HG02870 (cell line): Measurements from ENCODE around the gene ASMT.
"Not testable (repeated sequence)": the region's sequence is repeated elsewhere in the genome, so short reads cannot be mapped to it uniquely, and the experiment has no call there.

ENCODE experiments used
- ATAC-seq: cut with Tn5 transposase; IDR thresholded peaks from one replicate; pipeline ENCODE4 v1.9.1; 2021; ENCODE audit warnings: mild to moderate bottlenecking, moderate library complexity; ENCODE audit not compliant: unreplicated experiment

Gene ASMT

GRCh38 chrX:1597345-1598020 lies 17.4 kb upstream of the ASMT start:
- no peak for ATAC-seq

GRCh38 chrX:1598021-1598875 lies 16.6 kb upstream of the ASMT start:
- ATAC-seq = no peak

DNA sequence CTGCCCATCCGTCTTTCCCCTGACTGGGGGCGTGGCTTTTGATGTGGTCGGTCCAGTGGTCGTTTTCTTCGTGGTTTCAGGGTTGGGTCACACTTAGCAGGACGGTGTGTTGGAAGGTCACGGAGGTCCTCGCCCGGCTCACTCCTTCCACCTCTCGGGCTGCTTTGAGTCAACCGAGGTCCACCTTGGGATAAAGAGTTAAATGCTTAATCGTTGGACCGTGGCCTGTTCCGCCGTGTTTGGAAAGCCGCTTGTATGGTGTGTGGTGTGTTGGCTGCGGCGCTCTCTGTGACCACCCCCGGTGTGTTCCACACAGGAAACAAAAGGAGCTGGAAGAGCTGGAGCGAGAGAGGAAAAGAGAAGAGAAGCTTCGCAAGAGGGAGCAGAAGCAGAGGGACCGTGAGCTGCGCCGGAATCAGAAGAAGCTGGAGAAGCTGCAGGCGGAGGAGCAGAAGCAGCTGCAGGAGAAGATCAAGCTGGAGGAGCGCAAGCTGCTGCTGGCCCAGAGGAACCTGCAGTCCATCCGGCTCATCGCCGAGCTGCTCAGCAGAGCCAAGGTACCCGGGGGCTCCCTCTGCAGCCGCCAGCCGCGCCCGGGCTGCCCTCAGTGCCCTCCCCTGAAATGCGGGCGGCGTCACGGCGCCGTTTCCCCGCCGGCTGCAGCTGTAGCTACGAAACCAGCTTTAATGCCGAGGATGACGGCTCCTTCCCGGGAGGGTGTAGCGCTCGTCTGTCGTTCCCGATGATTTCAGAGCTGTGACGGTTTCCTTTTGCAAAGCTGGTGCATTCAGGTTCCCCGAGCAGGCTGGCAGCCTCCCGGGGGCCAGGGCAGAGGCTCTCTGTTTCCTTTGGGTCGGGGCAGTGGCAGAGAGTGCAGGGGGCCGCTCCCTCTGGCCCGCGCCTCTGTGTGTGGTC lies 15.7 kb upstream of the ASMT start:
- no peak for ATAC-seq

DNA sequence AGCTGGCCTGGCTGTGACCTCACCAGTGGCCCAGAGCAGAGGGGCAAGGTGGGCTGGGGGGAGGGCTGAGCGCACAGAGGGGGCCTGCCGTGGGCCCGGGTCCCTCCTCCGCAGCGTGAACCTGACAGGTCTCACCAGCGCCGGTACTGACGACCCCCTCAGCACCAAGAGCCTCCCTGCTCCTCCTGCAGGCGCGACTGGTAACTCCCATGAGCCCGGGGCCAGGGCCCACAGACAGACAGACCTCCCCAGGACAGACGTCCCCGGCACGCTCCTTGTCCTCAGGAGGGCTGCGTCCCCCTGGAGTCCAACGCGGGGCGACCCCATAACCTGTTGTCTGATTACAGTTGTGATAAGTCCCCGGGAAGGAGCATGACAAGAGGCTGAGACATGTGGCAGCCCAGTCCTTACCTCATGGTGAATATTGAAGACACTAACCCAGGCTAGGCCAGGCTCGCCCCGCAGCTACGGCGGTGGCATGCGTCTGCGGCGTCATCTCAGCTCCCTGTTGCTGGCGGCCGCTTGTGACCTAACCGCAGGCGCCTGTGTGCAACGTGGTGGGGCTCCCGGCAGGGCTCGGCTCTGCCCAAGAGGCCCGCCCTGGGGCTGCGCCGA lies 15.0 kb upstream of the ASMT start:
- ATAC-seq = no peak

DNA sequence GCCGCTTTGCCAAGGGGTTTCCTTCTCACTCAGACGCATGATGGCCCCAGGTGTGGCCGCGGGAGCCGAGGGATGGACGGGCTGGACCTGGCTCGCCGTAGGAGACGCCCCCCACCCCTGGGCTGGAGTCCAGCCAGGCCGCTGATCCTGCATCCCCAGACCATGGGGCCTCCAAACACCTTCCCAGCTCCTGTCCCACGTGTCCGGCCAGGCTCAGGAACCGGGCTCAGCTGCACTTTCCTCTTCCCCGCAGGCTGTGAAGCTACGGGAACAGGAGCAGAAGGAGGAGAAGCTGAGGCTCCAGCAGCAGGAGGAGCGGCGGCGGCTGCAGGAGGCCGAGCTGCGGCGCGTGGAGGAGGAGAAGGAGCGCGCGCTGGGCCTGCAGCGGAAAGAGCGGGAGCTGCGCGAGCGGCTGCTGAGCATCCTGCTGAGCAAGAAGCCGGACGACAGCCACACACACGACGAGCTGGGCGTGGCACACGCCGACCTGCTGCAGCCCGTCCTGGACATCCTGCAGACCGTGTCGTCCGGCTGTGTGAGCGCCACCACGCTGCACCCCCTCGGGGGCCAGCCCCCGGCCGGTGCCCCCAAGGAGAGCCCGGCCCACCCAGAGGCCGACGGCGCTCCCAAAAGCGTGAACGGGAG lies 14.3 kb upstream of the ASMT start:
- ATAC-seq = no peak

- no peak for ATAC-seq
Observed at GRCh38 chrX:1601051-1601767, 13.7 kb upstream of the ASMT start.

GRCh38 chrX:1601768-1602085 lies 13.1 kb upstream of the ASMT start:
- ATAC-seq = no peak

GRCh38 chrX:1602299-1602698 lies 12.6 kb upstream of the ASMT start:
- ATAC-seq = no peak

GRCh38 chrX:1606496-1606895 lies 8.4 kb upstream of the ASMT start:
- no peak for ATAC-seq

DNA sequence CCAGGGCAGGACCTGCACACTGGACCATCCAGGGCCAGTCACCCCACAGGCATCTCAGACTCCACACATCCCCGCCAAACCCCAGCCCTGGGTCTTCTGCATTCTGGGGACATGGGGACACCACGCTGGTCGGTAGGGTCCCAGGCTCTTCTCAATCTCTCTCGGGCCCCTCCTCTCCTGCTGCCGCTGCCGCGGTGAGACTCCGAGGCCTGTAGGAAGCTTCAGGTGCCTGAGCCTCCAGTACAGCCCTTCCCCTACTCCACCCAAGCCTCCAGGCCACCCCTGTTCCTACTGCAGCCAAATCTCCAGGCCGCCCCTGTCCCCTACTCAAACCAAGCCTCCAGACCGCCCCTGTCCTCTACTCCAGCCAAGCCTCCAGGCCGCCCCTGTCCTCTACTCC lies 5.5 kb upstream of the ASMT start:
- no peak for ATAC-seq

DNA sequence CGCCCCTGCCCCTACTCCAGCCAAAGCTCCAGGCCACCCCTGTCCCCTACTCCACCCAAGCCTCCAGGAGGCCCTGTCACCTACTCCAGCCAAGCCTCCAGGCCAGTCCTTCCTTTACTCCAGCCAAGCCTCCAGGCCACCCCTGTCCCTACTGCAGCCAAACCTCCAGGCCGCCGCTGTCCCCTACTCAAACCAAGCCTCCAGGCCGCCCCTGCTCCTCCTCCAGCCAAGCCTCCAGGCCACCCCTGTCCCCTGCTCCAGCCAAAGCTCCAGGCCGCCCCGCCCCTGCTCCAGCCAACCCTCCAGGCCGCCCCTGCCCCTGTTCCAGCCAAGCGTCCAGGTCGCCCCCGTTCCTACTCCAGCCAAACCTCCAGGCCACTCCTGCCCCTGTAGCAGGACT lies 5.1 kb upstream of the ASMT start:
- no peak for ATAC-seq

DNA sequence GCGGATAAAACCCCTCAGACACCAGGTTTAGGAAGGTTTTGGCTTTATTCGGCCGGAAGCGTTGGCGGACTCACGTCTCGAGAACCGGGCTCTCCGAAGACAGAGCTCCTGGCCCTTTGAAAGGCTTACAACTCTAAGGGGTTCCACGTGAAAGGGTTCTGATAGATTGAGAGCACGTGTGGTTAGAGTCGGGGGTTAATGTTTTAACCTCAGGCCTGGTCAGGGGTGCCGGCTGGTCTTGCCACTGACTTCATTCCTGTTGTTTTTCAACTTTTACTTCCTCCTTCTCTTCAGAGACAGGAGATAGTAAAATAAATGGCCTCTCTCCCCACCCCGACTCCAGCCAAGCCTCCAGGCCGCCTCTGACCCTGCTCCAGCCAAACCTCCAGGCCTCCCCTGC lies 4.7 kb upstream of the ASMT start:
- no peak for ATAC-seq

DNA sequence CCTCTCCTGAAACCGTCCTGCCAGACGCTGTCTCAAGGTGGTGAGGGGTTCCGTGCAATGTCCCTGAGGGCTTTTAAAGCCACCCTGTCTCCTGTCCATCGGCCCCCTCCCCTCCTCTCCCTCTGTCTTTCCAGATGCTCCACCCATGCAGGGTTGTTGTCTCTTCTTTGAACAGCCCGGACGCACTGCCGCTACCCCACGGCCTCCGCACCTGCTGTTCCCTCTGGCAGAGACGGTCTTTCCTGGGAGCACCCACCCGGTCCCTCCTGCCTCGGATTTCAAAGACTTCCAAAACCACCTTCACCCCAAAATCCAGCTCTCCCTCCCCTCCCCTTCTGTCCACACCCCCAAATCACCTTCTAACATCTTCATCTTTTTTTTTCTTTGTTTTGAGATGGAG lies 4.1 kb upstream of the ASMT start:
- ATAC-seq = no peak

GRCh38 chrX:1612641-1613286 lies 2.1 kb upstream of the ASMT start:
- no peak for ATAC-seq

DNA sequence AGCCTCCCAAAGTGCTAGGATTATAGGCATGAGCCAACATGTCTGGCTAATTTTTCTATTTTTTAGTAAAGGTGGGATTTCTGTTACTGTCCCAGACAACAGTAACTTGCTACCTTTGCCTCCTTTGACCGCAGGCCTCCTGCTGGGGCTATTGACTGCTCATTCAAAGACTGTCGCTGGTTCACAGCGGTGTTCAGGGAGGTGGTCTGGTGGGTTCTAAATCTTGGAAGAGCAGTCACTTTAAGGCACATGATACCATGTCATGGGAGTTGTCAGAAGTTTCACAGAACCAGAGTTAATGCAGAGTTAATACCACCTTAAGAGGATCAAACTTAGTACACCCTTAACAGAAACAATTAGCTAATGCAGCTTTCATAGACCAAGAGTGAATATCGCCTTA lies 3.8 kb downstream of the ASMT start:
- no peak for ATAC-seq

- no peak for ATAC-seq
Observed at GRCh38 chrX:1623691-1624090, 8.8 kb downstream of the ASMT start.

DNA sequence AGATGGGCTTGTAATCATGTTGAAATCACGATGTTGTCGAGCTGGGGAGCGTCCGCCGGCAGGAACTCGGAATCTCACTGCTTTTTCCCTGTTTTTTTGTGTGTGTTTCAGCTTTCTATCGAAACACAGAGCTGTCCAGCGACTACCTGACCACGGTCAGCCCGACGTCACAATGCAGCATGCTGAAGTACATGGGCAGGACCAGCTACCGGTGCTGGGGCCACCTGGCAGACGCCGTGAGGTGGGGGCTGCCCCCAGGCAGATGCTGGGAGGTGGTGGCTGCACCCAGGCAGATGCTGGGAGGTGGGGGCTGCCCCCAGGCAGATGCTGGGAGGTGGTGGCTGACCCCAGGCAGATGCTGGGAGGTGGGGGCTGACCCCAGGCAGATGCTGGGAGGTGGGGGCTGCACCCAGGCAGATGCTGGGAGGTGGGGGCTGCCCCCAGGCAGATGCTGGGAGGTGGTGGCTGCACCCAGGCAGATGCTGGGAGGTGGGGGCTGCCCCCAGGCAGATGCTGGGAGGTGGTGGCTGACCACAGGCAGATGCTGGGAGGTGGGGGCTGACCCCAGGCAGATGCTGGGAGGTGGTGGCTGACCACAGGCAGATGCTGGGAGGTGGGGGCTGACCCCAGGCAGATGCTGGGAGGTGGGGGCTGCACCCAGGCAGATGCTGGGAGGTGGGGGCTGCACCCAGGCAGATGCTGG lies 9.4 kb downstream of the ASMT start:
- ATAC-seq = not testable (repeated sequence)

GRCh38 chrX:1624861-1625215 lies 10.0 kb downstream of the ASMT start:
- ATAC-seq = not testable (repeated sequence)

DNA sequence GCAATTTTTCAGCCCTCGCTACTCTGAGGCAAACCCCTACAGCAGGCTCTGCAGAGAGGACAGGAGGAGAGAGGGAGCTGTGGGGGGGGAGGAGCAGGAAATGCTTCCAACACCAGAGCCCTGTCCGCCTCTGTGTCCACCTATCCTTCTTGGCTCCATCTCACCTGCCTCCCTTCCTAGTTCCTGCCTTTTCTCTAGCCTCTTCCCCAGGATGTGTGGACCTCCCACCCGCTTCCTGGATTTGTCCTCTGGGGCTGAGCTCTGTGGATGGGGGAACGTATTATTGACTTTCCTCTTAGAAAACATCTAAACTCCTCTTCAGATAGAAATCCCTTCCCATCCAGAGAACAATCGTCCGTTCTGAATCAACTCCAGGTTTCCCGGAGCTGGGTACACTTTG lies 14.4 kb downstream of the ASMT start:
- no peak for ATAC-seq
